NT2/D1 (cell line): ENCODE measurements around the gene AFF3.

ENCODE experiments used
- SUZ12 ChIP-seq: IDR thresholded peaks from 2 replicates; pipeline ENCODE4 v1.6.1; 2011; ENCODE audit not compliant: insufficient read length, insufficient read depth; ENCODE audit errors: extremely low read depth
- YY1 ChIP-seq: IDR thresholded peaks from 2 replicates; pipeline ENCODE4 v1.6.1; 2011; ENCODE audit not compliant: insufficient read length, insufficient read depth
- ZNF274 ChIP-seq: IDR thresholded peaks from 2 replicates; pipeline ENCODE4 v1.6.1; 2011; ENCODE audit warnings: mild to moderate bottlenecking, low read depth, low read length

DNA sequence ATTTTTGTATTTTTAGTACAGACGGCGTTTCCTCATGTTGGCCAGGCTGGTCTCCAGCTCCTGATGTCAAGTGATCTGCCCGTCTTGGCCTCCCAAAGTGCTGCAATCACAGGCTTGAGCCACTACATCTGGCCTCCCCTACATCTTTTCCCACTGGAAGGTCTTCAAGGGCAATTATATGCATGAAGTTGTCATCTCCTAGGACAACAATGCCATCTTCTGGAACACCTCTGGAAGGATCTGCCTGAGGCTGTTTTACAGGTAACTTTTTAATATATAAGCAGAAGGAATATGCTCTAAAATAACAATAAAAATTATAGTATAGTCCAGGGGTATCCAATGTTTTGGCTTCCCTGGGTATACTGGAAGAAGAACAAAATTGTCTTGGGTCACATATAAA is 321.4 kb downstream of the AFF3 start:
- TF ChIP-seq YY1 (no peak), ZNF274 (no peak), SUZ12 (no peak)
